ENCODE measurements around the gene CGNL1. TPM values are rescaled to one million over a fixed set of nuclear protein-coding genes. Genes with fewer than 3 reads are reported as not detected.

Gene CGNL1
- total RNA-seq, 1 experiment from 2014 or later = 34.6 TPM

GRCh38 chr15:57451555-57451954 lies 75.2 kb downstream of the CGNL1 start:
- no peak overlapping the region for H4K8ac ChIP-seq (replicated peaks; ENCODE audit: insufficient read length, low read depth, low read length)
- H3K27me3 ChIP-seq (ENCODE audit: insufficient read depth, low read length) = no peaks in the 10 kb centered on the region
- no peaks in the 10 kb centered on the region for H3K79me1 ChIP-seq (ENCODE audit: insufficient read depth, low read depth, low read length, poor library complexity, severe bottlenecking)
- H3K27ac ChIP-seq (ENCODE audit: insufficient read length, low read depth, low read length) = no peak overlapping the region
- no peak overlapping the region for H2BK20ac ChIP-seq (ENCODE audit: low read depth, low read length, poor library complexity, severe bottlenecking)
- no peak for DNase-seq
- no peak overlapping the region for H3T11ph ChIP-seq (ENCODE audit: low read length)
- no peak overlapping the region for H3K4ac ChIP-seq (ENCODE audit: low read depth, low read length)
- no peaks in the 10 kb centered on the region for H3K9me3 Mint-ChIP-seq
- no peaks in the 10 kb centered on the region for H3K79me2 ChIP-seq (ENCODE audit: insufficient read depth, low read length)
- no peak overlapping the region for H4K5ac ChIP-seq (ENCODE audit: insufficient read length, low read depth, low read length)
- no peak overlapping the region for H3K4me3 Mint-ChIP-seq
- H3K4me1 ChIP-seq (ENCODE audit: insufficient read depth, low read length) = no peaks in the 10 kb centered on the region
- no peak overlapping the region for H3K56ac ChIP-seq (ENCODE audit: insufficient read length, low read depth, low read length)
- no peak overlapping the region for H2BK5ac ChIP-seq (ENCODE audit: insufficient read length, low read length)
- H3K18ac ChIP-seq (ENCODE audit: insufficient read length, low read depth, low read length) = no peak overlapping the region
- H3K23ac ChIP-seq (ENCODE audit: insufficient read length, low read depth, low read length) = no peak overlapping the region
- no peak overlapping the region for H3K14ac ChIP-seq (ENCODE audit: insufficient read depth, low read length)
- no peak overlapping the region for H2AFZ ChIP-seq (ENCODE audit: low read length)
- peaks cover 10 to 41% (median 40%) of the 10 kb centered on the region in 3 experiments; a peak in 6 of 7 replicates for H3K36me3 Mint-ChIP-seq (ENCODE audit: insufficient read depth in 1 of 3, low read depth in 3 of 3)
- no peak overlapping the region for H2AK5ac ChIP-seq (ENCODE audit: insufficient read length, low read length)
- no peak overlapping the region for H2BK12ac ChIP-seq (ENCODE audit: insufficient read length, low read depth, low read length)
- no peak overlapping the region for H2BK120ac ChIP-seq (ENCODE audit: low read depth, low read length, poor library complexity, severe bottlenecking)
- peaks cover 4 to 5% of the 10 kb centered on the region in 2 experiments for H3K4me1 Mint-ChIP-seq
- no peaks in the 10 kb centered on the region for H3K9me3 ChIP-seq (ENCODE audit: control insufficient read depth, low read depth, low read length)
- H2BK15ac ChIP-seq (ENCODE audit: low read depth, low read length) = no peak overlapping the region
- no peak overlapping the region for H3K27ac Mint-ChIP-seq
- TF ChIP-seq CTCF (conservative IDR thresholded peaks at IDR 0.05) = no peak
- H3K27me3 Mint-ChIP-seq (ENCODE audit: low read depth) = no peaks in the 10 kb centered on the region
- H3K9ac ChIP-seq (ENCODE audit: extremely low read depth, insufficient read length, low read length) = no peak overlapping the region
- H3K23me2 ChIP-seq (ENCODE audit: insufficient read length, low read depth, low read length, poor library complexity, severe bottlenecking) = no peaks in the 10 kb centered on the region
- H4K91ac ChIP-seq (ENCODE audit: insufficient read length, low read depth, low read length) = no peak overlapping the region
- H3K4me2 ChIP-seq (ENCODE audit: insufficient read depth, insufficient read length, low read length) = no peak overlapping the region
- H4K20me1 ChIP-seq (ENCODE audit: control insufficient read depth, insufficient read depth, insufficient read length) = no peaks in the 10 kb centered on the region
